Vagina (tissue), 2 donors: Measurements from ENCODE around the gene GNG13.

Experiments
- CTCF ChIP-seq, 3 experiments: fragments of 450-650 bp in 2 of 3; fragments of 200-600 bp in 1 of 3; sonication (generic) in 1 of 3; IDR thresholded peaks; one replicate each; pipeline ENCODE4 v1.5.1; 2017 to 2019; ENCODE audit warnings: antibody characterized with exemption in 3 of 3, mild to moderate bottlenecking in 2 of 3, moderate library complexity in 2 of 3
- POLR2A ChIP-seq, 2 donors: fragments of 450-650 bp; IDR thresholded peaks; one replicate each; pipeline ENCODE4 v1.6.1; 2017; ENCODE audit warnings: antibody characterized with exemption in 2 of 2, mild to moderate bottlenecking in 2 of 2, moderate library complexity in 2 of 2

- TF ChIP-seq CTCF (IDR thresholded peaks at IDR 0.05) (no peak), POLR2A (IDR thresholded peaks at IDR 0.05) (no peak)
These were observed 38.2 kb upstream of the GNG13 start for GRCh38 chr16:838741-839140.
